Dedifferentiated amniotic fluid mesenchymal stem cell (primary cell): ENCODE results near the gene TAF15.

Source experiments
- DNase-seq: peaks from one replicate; pipeline ENCODE4 v3.0.0-alpha.2; 2016; ENCODE audit errors: extremely low spot score

TAF15 gene

GRCh38 chr17:35808962-35809854 is at the start of gene TAF15:
Gene TAF15 (plus strand): TSS chr17:35809484. CDS start chr17:35809570, 86 bp downstream.
- DNase-seq: peak; percentile 98

DNA sequence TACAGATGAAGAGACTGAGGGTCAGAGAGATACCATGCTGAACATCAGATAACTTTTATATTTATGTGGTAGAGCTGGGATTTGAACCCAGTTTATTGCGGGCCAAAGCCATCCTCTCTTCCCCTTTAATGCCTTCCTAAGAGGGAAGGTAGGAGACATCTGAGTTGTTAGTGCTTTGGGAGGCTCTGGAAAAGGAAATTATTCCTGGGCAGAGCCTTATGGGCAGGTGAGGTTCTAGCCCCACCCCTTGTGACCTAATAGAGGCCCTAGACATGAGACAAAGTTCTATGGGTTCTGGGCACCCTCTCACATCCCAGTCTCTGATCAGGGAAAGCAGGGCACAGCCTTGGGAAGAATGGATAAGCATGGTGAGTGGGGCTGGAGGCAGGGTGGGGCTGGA is 48.7 kb upstream of the TAF15 start, which contains the start of gene C17orf50:
Gene C17orf50 (plus strand): TSS at position 301 of the 400 bp plus-strand sequence. CDS start 55 bp downstream, at position 356.
- DNase-seq: no peak

DNA sequence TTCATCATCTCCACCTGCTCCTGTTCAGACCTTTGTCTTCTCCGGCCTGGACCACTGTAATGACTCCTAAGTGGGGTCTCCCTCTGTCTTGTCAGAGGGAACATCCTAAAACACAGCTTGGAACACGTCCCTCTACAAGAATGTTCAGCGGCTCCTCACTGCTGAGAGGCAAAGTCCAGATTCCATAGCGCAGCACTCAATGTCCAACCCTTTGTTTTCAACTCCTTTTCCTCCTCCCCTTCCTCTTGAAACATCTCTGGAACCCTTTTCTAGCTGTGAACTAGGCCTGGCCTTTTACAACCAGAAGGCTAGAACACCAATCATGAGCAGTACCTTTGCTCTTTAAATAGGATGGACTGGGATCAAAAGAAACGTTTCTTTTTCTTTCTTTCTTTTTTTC is 47.7 kb upstream of the TAF15 start:
- DNase-seq: no peak

GRCh38 chr17:35763767-35764122 is 45.5 kb upstream of the TAF15 start:
- no peak for DNase-seq

GRCh38 chr17:35764123-35764991 is 44.9 kb upstream of the TAF15 start:
- peak; percentile 47 for DNase-seq

GRCh38 chr17:35765086-35765710 is 44.1 kb upstream of the TAF15 start:
- DNase-seq: no peak

GRCh38 chr17:35765756-35766488 is 43.4 kb upstream of the TAF15 start:
- no peak for DNase-seq

DNA sequence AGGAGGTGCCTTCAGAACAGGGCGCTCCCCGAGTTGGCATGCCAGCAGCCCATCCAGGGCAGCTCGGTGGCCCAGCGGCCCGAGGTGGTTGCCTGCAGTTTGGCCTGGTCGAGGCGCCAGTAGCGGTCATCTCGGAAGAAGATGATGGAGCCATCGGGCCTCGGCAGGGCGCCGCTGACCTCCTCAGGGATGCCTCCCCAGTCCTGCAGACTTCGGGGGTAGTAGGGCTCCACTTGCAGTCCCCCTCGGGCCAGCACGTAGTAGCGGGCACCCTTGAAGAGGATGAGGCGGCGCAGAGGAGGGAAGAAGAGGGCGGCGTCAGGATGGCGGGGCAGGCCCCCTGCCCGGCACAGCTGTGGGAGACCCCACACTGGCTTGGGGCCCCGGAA is 42.8 kb upstream of the TAF15 start:
- no peak for DNase-seq

GRCh38 chr17:35766903-35767510 is 42.3 kb upstream of the TAF15 start:
- DNase-seq: peak; percentile 53

GRCh38 chr17:35768797-35769196 is 40.5 kb upstream of the TAF15 start:
- DNase-seq: no peak

DNA sequence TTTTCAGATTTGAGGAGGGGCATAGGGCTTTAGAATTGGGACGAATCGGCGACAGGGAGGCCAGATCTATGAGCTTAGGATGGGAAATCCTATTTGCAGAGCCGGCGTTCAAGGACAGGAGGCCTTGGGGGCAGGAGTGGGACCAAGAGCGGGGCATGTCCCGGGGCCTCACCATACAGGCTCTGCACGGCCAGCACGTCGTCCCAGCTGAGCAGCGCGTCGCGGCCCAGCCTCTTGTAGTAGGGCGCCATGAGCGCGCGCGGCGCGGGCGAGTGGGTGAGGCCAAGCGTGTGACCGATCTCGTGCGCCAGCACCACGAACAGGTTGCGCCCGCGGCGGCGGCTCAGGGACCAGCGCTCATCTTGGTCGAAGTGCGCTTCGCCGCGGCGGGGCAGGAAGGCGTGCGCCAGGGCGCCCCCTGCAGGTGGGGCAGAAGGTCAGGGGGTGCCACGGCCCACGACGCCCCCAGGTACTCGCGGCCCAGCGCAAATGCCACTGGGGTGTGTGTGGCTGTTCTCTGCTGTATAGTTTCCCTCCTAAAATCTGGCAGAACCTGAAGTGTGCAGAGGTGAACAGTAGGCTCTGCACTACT is 39.3 kb upstream of the TAF15 start:
- DNase-seq: no peak

- DNase-seq: no peak
Measured at GRCh38 chr17:35773129-35773528, 36.2 kb upstream of the TAF15 start.

DNA sequence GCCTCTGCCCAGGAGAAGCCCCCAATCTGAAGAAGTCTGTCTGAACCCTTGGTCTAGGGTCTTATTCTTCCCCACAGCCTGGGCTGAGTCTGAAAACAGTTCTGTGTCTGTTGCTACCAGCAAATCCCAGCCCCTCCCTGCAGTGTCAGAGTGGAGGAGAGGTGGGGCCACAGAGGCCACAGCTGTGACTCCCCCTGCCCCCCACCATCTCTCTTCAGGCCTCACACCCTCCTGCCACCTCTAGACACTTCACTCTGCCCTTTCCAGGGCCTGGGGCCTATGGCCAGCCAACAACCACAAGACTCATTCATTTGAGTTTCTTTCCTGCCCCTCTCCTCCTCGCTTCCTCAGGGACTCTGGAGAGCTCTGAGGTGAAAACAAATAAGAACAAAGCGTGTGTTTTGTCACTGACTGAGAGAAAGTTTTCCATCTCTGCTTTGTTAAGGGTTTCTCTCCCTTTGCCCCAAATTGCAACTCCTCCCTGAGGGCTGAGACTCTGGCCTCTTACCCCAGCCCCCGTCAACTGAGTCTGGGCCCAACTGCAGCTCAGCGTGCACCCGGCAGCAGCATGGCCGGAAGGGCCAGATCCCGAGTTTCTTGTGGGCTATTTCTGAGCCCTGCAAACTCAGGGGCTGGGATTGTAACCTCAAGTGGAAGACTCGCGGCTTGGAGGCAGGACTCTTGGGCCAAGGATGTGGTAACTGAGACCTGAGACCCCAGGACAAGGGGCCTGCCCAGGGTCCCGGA is 35.4 kb upstream of the TAF15 start:
- DNase-seq: no peak

DNA sequence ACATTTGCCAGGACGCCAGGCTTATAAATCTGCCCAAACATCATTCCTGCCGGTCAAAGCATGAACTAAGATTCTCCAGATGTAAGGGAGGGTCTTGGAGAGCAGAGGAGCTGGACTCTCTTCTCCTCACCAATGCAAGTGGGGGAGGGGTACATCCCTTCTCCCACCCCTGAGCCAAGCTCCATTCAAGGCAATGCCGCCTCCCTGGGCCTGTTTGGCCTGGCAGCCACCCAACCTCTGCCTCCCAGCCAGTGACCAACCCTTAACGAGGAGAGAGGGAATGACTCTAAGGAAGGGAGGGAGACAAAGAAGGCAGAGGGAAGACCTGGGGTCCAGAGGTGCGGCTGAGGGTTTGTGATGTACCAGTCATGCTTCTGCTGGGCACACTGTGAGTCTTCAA is 34.8 kb upstream of the TAF15 start:
- DNase-seq: peak; percentile 28

DNA sequence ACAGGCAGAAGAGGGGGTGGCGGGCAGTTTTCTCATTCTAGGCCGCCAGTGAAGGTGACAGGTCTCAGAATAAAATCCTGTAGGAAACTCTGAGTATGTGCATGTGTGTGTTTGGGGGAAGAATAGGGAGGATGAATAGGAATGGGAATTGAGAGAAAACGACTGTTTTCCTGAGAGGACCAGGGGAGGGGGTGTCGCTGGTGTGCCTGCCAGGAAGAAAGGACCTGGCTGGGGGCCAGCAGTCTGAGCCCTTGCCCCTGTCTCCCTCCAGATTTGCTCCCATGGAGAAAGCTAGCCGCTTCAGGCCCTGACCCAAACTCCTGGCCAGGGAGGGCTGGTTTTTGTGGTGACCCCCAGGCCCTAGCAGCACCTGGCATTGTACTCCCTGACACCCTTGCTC is 34.2 kb upstream of the TAF15 start:
- no peak for DNase-seq

- no peak for DNase-seq
Measured at GRCh38 chr17:35775583-35775982, 33.7 kb upstream of the TAF15 start.

GRCh38 chr17:35778641-35779196 is 30.6 kb upstream of the TAF15 start:
- no peak for DNase-seq

DNA sequence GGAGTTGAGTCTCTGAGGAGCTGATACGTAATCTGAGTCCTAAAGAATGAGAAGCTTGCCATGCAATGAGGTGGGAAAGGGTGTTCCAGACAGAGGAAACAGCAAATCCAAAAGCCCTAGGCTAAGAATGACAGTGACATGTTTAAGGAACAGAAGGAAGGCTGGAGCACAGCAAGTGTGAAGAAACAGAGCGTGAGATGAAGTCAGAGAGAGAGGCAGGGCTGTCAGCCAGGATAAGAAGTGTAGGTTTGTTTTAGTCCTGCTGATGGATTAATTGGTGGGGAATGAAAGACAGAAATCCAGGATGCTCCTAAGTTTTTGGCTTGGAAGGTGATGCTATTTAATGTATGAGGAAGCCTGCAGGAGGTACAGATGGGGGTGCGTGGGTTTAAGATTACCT is 28.3 kb upstream of the TAF15 start:
- DNase-seq: no peak

DNA sequence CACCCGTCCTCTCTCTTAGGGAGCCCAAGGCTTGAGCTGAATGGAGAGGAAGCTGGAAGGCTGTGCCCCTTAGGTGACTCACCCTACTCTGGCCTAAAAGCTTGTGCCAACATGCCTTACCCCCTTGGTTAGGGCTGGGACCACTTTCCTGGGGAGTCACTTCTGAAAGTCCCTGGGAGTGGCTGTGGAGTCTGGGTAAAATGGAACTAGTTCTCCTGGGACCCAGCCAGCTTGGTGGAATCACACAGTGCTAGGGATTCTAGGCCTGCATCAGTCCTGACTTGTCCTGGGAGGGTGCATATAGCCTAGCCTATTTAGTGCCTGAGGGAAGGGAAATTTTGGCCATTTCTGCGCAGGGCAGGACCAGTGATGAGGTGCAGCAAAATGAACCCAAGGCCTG is 24.4 kb upstream of the TAF15 start:
- DNase-seq: no peak
